ENCODE data around the gene OPCML. TPM values are rescaled to one million over a fixed set of nuclear protein-coding genes. Genes with fewer than 3 reads are reported as not detected.

The OPCML gene
- total and polyA plus RNA-seq, 7 donors, result 0.01 to 0.80 (median 0.07) TPM; not detected in 4

DNA sequence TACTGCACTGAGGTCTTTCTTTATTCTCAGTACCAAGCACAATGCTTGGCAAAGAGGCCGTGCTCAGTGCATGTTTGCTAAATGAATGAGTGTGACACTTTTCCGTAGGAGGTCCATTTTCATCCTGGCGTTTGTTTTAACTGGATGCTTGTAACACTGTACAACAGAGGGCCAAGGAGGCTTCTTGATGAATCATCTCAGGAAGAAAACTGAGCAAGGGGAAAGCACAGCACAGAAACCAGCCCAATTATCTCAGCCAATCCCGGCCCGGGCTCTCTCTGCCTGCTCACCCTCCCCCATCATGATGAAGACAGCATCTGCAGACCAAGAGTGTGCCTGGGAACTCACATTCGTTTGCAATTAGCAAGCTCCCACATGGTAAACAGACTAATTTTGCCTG lies 570.3 kb downstream of the OPCML start:
- intact Hi-C loops (cut with DNase I), result no loop called here
- Histone ChIP-seq H3K36me3 (ENCODE audit: insufficient read depth in 1 of 2, low read depth in 1 of 2) (no peaks in the 10 kb centered on the region), H3K27me3 (ENCODE audit: insufficient read depth in 3 of 3, low read length in 2 of 3) (no peaks in the 10 kb centered on the region), H3K27ac (no peak overlapping the region), H3K4me3 (no peak overlapping the region), H3K4me1 (no peaks in the 10 kb centered on the region), H3K9me3 (no peaks in the 10 kb centered on the region)
- ATAC-seq, result no peak
- WGBS, 3 donors, result 19 to 39% (median 25%) methylated on average over 6 of the region's 6 CpGs
- TF ChIP-seq, protein P1, sequence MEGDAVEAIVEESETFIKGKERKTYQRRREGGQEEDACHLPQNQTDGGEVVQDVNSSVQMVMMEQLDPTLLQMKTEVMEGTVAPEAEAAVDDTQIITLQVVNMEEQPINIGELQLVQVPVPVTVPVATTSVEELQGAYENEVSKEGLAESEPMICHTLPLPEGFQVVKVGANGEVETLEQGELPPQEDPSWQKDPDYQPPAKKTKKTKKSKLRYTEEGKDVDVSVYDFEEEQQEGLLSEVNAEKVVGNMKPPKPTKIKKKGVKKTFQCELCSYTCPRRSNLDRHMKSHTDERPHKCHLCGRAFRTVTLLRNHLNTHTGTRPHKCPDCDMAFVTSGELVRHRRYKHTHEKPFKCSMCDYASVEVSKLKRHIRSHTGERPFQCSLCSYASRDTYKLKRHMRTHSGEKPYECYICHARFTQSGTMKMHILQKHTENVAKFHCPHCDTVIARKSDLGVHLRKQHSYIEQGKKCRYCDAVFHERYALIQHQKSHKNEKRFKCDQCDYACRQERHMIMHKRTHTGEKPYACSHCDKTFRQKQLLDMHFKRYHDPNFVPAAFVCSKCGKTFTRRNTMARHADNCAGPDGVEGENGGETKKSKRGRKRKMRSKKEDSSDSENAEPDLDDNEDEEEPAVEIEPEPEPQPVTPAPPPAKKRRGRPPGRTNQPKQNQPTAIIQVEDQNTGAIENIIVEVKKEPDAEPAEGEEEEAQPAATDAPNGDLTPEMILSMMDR (IDR thresholded peaks at IDR 0.05), result no peak
- no peak for DNase-seq

DNA sequence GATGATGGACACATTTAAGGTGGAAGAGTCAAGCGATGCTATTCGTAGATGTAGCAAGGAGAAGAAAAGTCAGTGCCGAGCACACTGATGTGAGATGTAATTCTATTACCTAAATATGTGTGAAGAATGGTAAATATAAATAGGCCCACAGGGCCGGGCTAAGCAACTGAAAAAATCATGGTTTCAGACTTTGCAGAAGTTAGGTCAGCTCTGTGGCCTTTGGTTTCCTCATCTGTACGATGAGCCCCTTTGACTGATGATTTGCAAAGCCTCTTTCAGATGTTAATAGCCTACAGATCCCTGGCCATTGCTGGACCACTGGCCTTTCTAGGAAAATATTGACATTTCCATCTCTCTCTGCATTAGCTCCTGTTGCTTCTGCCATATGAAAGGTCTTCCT lies 570.8 kb downstream of the OPCML start:
- no peak for ATAC-seq
- TF ChIP-seq, protein P1 (IDR thresholded peaks at IDR 0.05), result no peak
- Histone ChIP-seq H3K9me3 (no peaks in the 10 kb centered on the region), H3K4me3 (no peak overlapping the region), H3K27ac (no peak overlapping the region), H3K4me1 (no peaks in the 10 kb centered on the region), H3K27me3 (ENCODE audit: insufficient read depth in 3 of 3, low read length in 2 of 3) (no peaks in the 10 kb centered on the region), H3K36me3 (ENCODE audit: insufficient read depth in 1 of 2, low read depth in 1 of 2) (no peaks in the 10 kb centered on the region)
- intact Hi-C loops (cut with DNase I), result no loop called here
- 83 to 85% (median 84%) methylated on average over 5 of the region's 5 CpGs for WGBS, 3 donors
- DNase-seq, result no peak

DNA sequence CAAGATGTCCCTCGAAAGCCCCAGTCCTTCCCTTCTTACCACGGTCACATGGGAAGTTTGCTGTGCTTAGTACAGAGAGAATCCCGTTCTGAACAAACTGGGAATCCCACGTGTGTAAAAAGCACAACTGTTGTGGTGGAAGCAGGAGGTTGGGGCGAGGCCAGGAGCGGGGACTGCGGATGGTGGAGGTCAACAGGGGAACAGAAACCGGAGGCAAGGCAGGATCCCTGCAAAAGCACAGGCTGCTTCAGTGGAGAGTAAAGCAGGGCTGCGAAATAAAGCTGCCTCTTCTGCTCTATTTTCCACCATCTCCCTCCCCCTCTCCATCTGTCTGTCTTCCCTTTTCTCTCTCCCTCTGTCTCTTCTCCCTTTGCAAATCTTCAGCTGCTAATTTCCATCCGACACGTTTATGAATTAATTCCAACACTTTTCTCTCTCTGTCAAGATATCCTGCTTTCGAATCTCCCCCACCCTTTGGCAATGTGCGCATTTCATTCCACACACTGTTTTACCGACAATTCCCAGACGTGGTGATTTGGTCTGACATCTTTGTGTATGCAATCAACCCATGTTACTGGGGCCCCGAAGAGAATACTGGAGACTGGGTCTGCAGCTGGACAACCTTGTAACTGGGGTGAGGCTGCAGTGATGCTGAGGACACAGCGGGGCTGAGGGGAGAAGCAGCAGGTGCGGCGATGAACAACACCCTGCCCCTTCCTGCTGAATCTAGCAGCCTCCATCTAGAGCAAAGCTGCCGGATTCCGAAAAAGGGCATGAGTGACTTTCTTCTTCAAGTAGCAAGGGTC lies 571.8 kb downstream of the OPCML start:
- 47 to 54% (median 52%) methylated on average over 21 of the region's 21 CpGs for WGBS, 3 donors
- no peak for ATAC-seq

DNA sequence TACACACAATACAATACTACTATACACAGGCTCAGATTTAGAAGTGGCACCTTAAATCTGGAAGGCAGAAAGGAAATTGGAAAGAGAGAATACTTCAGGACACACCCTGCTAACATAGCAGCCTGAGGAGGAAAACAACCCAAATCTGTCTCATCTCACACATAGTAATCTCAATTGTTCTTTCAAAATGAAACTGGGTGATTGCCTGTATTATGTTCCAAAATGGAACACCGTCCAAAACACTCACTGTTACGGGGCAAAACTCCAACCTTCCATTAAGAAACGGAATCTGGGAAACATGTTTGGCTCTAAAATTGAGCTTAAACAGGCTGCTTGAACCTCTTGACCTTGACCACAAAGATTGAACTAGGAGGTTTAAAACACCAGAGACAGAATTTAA lies 572.6 kb downstream of the OPCML start:
- TF ChIP-seq, protein P1 (IDR thresholded peaks at IDR 0.05), result no peak
- Histone ChIP-seq H3K36me3 (ENCODE audit: insufficient read depth in 1 of 2, low read depth in 1 of 2) (no peaks in the 10 kb centered on the region), H3K27me3 (ENCODE audit: insufficient read depth in 3 of 3, low read length in 2 of 3) (no peaks in the 10 kb centered on the region), H3K4me3 (no peak overlapping the region), H3K9me3 (no peaks in the 10 kb centered on the region), H3K4me1 (no peaks in the 10 kb centered on the region), H3K27ac (no peak overlapping the region)
- ATAC-seq (no peak), DNase-seq (no peak)
- intact Hi-C loops (cut with DNase I), result no loop called here
- WGBS, 3 donors, result 11 to 17% (median 17%) methylated on average over 3 of the region's 3 CpGs

More for the DNA sequence above, 571.8 kb downstream of the OPCML start:
- Histone ChIP-seq H3K27me3 (ENCODE audit: insufficient read depth in 3 of 3, low read length in 2 of 3) (no peaks in the 10 kb centered on the region), H3K27ac (no peak overlapping the region), H3K9me3 (no peaks in the 10 kb centered on the region), H3K4me1 (no peaks in the 10 kb centered on the region), H3K4me3 (no peak overlapping the region), H3K36me3 (ENCODE audit: insufficient read depth in 1 of 2, low read depth in 1 of 2) (no peaks in the 10 kb centered on the region)
- intact Hi-C loops (cut with DNase I), result no loop called here
- no peak for DNase-seq
- TF ChIP-seq, protein P1 (IDR thresholded peaks at IDR 0.05), result no peak

DNA sequence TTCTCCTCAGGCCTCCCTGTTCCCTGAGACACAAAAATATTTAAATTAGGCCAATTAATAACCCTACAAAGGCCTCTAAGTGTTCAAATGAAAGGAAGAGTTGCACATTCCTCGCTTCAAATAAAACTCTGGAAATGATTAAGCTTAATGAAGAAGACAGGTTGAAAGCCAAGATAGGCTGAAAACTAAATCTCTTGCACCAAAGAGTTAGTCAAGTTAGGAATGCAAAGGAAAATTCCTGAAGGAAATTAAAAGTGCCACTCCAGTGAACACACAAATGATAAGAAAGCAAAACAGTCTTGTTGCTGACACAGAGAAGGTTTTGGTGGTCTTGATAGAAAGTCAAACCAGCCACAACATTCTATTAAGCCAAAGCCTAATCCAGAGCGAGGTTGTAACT lies 574.4 kb downstream of the OPCML start:
- Histone ChIP-seq H3K9me3 (no peaks in the 10 kb centered on the region), H3K27me3 (ENCODE audit: insufficient read depth in 3 of 3, low read length in 2 of 3) (no peaks in the 10 kb centered on the region)

More for the DNA sequence above, 574.4 kb downstream of the OPCML start:
- H3K4me1 ChIP-seq, result no peaks in the 10 kb centered on the region
- H3K36me3 ChIP-seq (ENCODE audit: insufficient read depth in 1 of 2, low read depth in 1 of 2), result no peaks in the 10 kb centered on the region
- TF ChIP-seq, protein P1 (IDR thresholded peaks at IDR 0.05), result no peak
- no peak overlapping the region for H3K27ac ChIP-seq
- no peak for ATAC-seq
- intact Hi-C loops (cut with DNase I), result no loop called here
- H3K4me3 ChIP-seq, result no peak overlapping the region
- no peak for DNase-seq
- 81 to 86% (median 83%) methylated on average over 2 of the region's 2 CpGs for WGBS, 3 donors

All from psoas muscle (tissue), 8 donors.